DMS79 treated with DMSO at 0.1 percent for 48 hours (cell line): ENCODE measurements around the gene ACSBG1.
"Not testable (repeated sequence)": the region's sequence is repeated elsewhere in the genome, so short reads cannot be mapped to it uniquely, and the experiment has no call there.

Source experiments
- DNase-seq: peaks from one replicate; lab custom pipeline; 2025; lab: John Stamatoyannopoulos, UW

Gene ACSBG1

GRCh38 chr15:78164010-78164409, 70.4 kb downstream of the ACSBG1 start:
- DNase-seq: no peak

- no peak for DNase-seq
These were observed 72.3 kb downstream of the ACSBG1 start for GRCh38 chr15:78162038-78162437.

GRCh38 chr15:78159395-78159794, 75.0 kb downstream of the ACSBG1 start:
- no peak for DNase-seq

GRCh38 chr15:78157203-78157602, 77.2 kb downstream of the ACSBG1 start:
- DNase-seq: no peak

GRCh38 chr15:78156653-78157052, 77.7 kb downstream of the ACSBG1 start:
- DNase-seq: no peak

- no peak for DNase-seq
These were observed 78.9 kb downstream of the ACSBG1 start for GRCh38 chr15:78155355-78155939.

- no peak for DNase-seq
These were observed 79.4 kb downstream of the ACSBG1 start for GRCh38 chr15:78154955-78155354.

GRCh38 chr15:78151075-78151474, 83.3 kb downstream of the ACSBG1 start:
- DNase-seq: not testable (repeated sequence)

GRCh38 chr15:78149805-78150751, 84.3 kb downstream of the ACSBG1 start:
- peak; percentile 54 for DNase-seq

- peak; percentile 64 for DNase-seq
These were observed 85.1 kb downstream of the ACSBG1 start, which contains the start of gene IDH3A for GRCh38 chr15:78149068-78149804. Gene IDH3A (plus strand): TSS chr15:78149362. CDS start chr15:78149404, 42 bp downstream.

GRCh38 chr15:78148392-78149067, 85.8 kb downstream of the ACSBG1 start:
- no peak for DNase-seq

GRCh38 chr15:78147566-78147965, 86.8 kb downstream of the ACSBG1 start:
- DNase-seq: no peak

- no peak for DNase-seq
These were observed 87.8 kb downstream of the ACSBG1 start for GRCh38 chr15:78146425-78147154.

GRCh38 chr15:78142332-78142731, 92.0 kb downstream of the ACSBG1 start:
- no peak for DNase-seq

GRCh38 chr15:78140292-78140691, 94.1 kb downstream of the ACSBG1 start:
- DNase-seq: no peak

- no peak for DNase-seq
These were observed 94.8 kb downstream of the ACSBG1 start for GRCh38 chr15:78139578-78139977.

- no peak for DNase-seq
These were observed 100.6 kb downstream of the ACSBG1 start for GRCh38 chr15:78133801-78134200.

- peak; percentile 19 for DNase-seq
These were observed 102.9 kb downstream of the ACSBG1 start, which contains the start of gene CIB2 for GRCh38 chr15:78131295-78132061. Gene CIB2 (minus strand): TSS chr15:78131445. CDS start chr15:78131215, 230 bp downstream.

- no peak for DNase-seq
These were observed 103.7 kb downstream of the ACSBG1 start for GRCh38 chr15:78130466-78131294.
